Measurements from ENCODE around the gene EEF1AKMT1.

Gene EEF1AKMT1

DNA sequence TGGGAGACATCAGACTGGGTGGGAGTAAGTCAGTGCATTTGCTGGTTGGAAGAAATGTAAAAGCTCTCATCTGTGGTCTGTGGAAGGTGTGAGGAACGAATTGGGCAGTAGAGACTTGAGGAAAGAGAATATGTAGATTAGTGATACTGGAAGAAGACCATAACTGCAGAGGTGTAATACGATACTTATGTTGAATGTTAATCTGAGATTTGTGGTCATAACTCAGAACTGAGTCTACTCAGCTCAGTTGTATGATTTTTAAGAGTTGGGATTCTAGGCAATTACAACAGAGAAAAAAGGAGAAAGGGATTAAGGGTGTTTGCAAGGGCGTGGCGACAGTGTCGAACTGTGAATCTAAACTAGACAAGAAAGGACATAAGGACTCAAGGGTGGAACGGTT is 73.5 kb downstream of the EEF1AKMT1 start:
- no peak for TF ChIP-seq CTCF (IDR thresholded peaks at IDR 0.05)
- no peak overlapping the region for H3K4me3 ChIP-seq
- DNase-seq (ENCODE audit: low spot score), result no peak
- H3K27ac ChIP-seq, result no peak overlapping the region

GRCh38 chr13:20699715-20700114 is 74.0 kb downstream of the EEF1AKMT1 start:
- no peak overlapping the region for H3K4me3 ChIP-seq
- no peak overlapping the region for H3K27ac ChIP-seq
- TF ChIP-seq CTCF (IDR thresholded peaks at IDR 0.05), result no peak
- no peak for DNase-seq (ENCODE audit: low spot score)

DNA sequence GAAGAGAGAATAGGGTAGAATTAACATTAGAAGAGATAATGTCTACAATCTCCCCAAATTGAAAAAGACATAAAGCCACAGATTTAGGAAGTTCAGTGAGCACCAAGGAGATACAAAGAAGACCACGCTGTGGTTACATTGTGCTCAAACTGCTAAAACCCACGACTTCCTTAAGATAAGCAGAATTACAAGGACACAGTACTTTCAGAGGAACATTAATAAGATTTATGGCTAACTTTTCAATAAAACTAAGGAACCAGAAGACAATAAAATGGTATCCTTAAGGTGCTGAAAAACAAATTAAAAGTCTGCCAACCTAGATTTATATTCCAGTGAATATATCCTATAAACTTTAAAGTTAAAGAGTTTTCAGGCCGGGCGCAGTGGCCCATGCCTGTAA is 77.7 kb downstream of the EEF1AKMT1 start:
- Histone ChIP-seq H3K27ac (no peak overlapping the region), H3K4me3 (no peak overlapping the region)
- TF ChIP-seq CTCF (IDR thresholded peaks at IDR 0.05), result no peak
- DNase-seq (ENCODE audit: low spot score), result no peak

GRCh38 chr13:20691616-20692015 is 82.1 kb downstream of the EEF1AKMT1 start:
- H3K4me3 ChIP-seq, result no peak overlapping the region
- no peak for TF ChIP-seq CTCF (IDR thresholded peaks at IDR 0.05)
- H3K27ac ChIP-seq, result no peak overlapping the region
- no peak for DNase-seq (ENCODE audit: low spot score)

- DNase-seq (ENCODE audit: low spot score), result no peak
- no peak for TF ChIP-seq CTCF (IDR thresholded peaks at IDR 0.05)
- Histone ChIP-seq H3K27ac (no peak overlapping the region), H3K4me3 (no peak overlapping the region)
Measured at GRCh38 chr13:20689291-20689690, 84.5 kb downstream of the EEF1AKMT1 start.

GRCh38 chr13:20686863-20687579 is 86.7 kb downstream of the EEF1AKMT1 start:
- no peak for TF ChIP-seq CTCF (IDR thresholded peaks at IDR 0.05)
- no peak for DNase-seq (ENCODE audit: low spot score)
- Histone ChIP-seq H3K4me3 (no peak overlapping the region), H3K27ac (no peak overlapping the region)

DNA sequence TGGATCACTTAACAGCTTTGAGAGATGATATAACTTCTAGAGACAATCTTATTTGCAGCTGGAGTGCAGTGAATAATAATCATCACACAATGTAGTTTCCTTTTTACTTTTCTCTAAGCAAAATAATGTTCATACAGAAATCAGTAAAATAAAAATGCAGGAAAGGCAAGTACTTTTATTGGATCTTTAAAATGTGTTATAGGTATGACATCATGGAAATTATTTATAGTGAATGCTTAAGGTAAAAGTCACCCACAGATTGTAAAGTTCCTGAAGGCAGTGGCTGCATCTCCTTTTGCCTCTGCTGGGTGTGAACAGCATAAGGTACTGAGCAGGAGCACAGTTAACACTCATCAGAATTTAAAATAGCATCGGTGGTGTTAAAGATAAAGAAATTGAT is 87.6 kb downstream of the EEF1AKMT1 start:
- TF ChIP-seq CTCF (IDR thresholded peaks at IDR 0.05), result no peak
- H3K27ac ChIP-seq, result no peak overlapping the region
- H3K4me3 ChIP-seq, result no peak overlapping the region
- DNase-seq (ENCODE audit: low spot score), result no peak

Measured in coronary artery (tissue), 2 donors.